HEK293 (cell line): ENCODE data around the gene AP1G2.

Experiments
- CTCF ChIA-PET: fragments of 350-600 bp; formaldehyde crosslinking; extraction: SDS; loops from one replicate; lab custom pipeline; 2021; ENCODE audit warnings: antibody characterized with exemption; lab: Yijun Ruan, JAX
- POLR2A ChIA-PET: fragments of 300-600 bp; formaldehyde crosslinking; extraction: SDS; loops from one replicate; lab custom pipeline; 2020; ENCODE audit warnings: antibody characterized with exemption, inconsistent platforms; lab: Yijun Ruan, JAX
- H3K27ac ChIP-seq: fragments of 200-500 bp; sonication (Bioruptor generic); 2 replicates; pipeline ENCODE4 v1.5.1; 2014; ENCODE audit warnings: low read depth, low read length, control low read depth, inconsistent platforms; ENCODE audit errors: extremely low read depth
- H3K36me3 ChIP-seq, 2 experiments: fragments of 200-500 bp in 1 of 2; sonication (Bioruptor generic) in 1 of 2; 1 replicate in 1 of 2; 2 replicates in 1 of 2; pipeline ENCODE4 v1.5.1; 2014 to 2017; ENCODE audit warnings: inconsistent platforms in 2 of 2, low read length in 2 of 2; ENCODE audit not compliant: control insufficient read depth in 2 of 2, insufficient read depth in 1 of 2
- H3K4me1 ChIP-seq: fragments of 200-500 bp; sonication (Bioruptor generic); 2 replicates; pipeline ENCODE4 v1.5.1; 2014; ENCODE audit warnings: mild to moderate bottlenecking, low read length, inconsistent platforms; ENCODE audit not compliant: control insufficient read depth, insufficient read depth
- H3K4me3 ChIP-seq: 2 replicates; pipeline ENCODE4 v1.5.1; 2011; ENCODE audit warnings: low read depth, mild to moderate bottlenecking, control low read depth, low read length, moderate library complexity
- H3K9me3 ChIP-seq: fragments of 200-500 bp; sonication (Bioruptor generic); 2 replicates; pipeline ENCODE4 v1.5.1; 2014; ENCODE audit warnings: low read depth, low read length, inconsistent platforms; ENCODE audit not compliant: control insufficient read depth, insufficient read depth
- BCL11B ChIP-seq: fragments of 450-650 bp; formaldehyde crosslinking; IDR thresholded peaks from 2 replicates; pipeline ENCODE4 v1.5.1; 2016; ENCODE audit warnings: low read depth, missing biosample characterization, missing genetic modification characterization
- HIC1 ChIP-seq: fragments of 450-650 bp; formaldehyde crosslinking; IDR thresholded peaks from 2 replicates; pipeline ENCODE4 v1.5.1; 2016; ENCODE audit warnings: missing biosample characterization, missing genetic modification characterization
- IKZF3 ChIP-seq: fragments of 450-650 bp; IDR thresholded peaks from 2 replicates; pipeline ENCODE4 v1.5.0; 2018; ENCODE audit warnings: missing biosample characterization, mild to moderate bottlenecking, missing genetic modification characterization, moderate library complexity
- KLF16 ChIP-seq: fragments of 450-650 bp; formaldehyde crosslinking; IDR thresholded peaks from 2 replicates; pipeline ENCODE4 v1.5.1; 2017; ENCODE audit warnings: missing biosample characterization, missing genetic modification characterization
- RBAK ChIP-seq: fragments of 450-650 bp; formaldehyde crosslinking; IDR thresholded peaks from 2 replicates; pipeline ENCODE4 v1.5.1; 2016; ENCODE audit warnings: missing biosample characterization, missing genetic modification characterization
- REST ChIP-seq: fragments of 450-650 bp; formaldehyde crosslinking; IDR thresholded peaks from 2 replicates; pipeline ENCODE4 v1.5.1; 2016; ENCODE audit warnings: missing biosample characterization, missing genetic modification characterization
- SCRT2 ChIP-seq: fragments of 450-650 bp; formaldehyde crosslinking; IDR thresholded peaks from 2 replicates; pipeline ENCODE4 v1.5.1; 2016; ENCODE audit warnings: missing biosample characterization, missing genetic modification characterization
- SP2 ChIP-seq: fragments of 450-650 bp; formaldehyde crosslinking; IDR thresholded peaks from 2 replicates; pipeline ENCODE4 v1.5.1; 2016; ENCODE audit warnings: missing biosample characterization, missing genetic modification characterization
- ZBTB1 ChIP-seq: fragments of 450-650 bp; formaldehyde crosslinking; IDR thresholded peaks from 2 replicates; pipeline ENCODE4 v1.5.1; 2016; ENCODE audit warnings: missing biosample characterization, missing genetic modification characterization
- ZNF2 ChIP-seq: fragments of 450-650 bp; formaldehyde crosslinking; IDR thresholded peaks from 2 replicates; pipeline ENCODE4 v1.5.1; 2016; ENCODE audit warnings: missing biosample characterization, missing genetic modification characterization
- ZNF211 ChIP-seq: fragments of 450-650 bp; formaldehyde crosslinking; IDR thresholded peaks from 2 replicates; pipeline ENCODE4 v1.5.1; 2016; ENCODE audit warnings: low read depth, missing biosample characterization, missing genetic modification characterization
- ZNF221 ChIP-seq: fragments of 450-650 bp; formaldehyde crosslinking; IDR thresholded peaks from 2 replicates; pipeline ENCODE4 v1.5.1; 2017; ENCODE audit warnings: missing biosample characterization, missing genetic modification characterization, borderline replicate concordance
- ZNF416 ChIP-seq: fragments of 450-650 bp; formaldehyde crosslinking; IDR thresholded peaks from 2 replicates; pipeline ENCODE4 v1.5.1; 2016; ENCODE audit warnings: missing biosample characterization, missing genetic modification characterization
- ZNF529 ChIP-seq: fragments of 450-650 bp; formaldehyde crosslinking; IDR thresholded peaks from 2 replicates; pipeline ENCODE4 v1.5.1; 2017; ENCODE audit warnings: missing genetic modification characterization, missing biosample characterization; ENCODE audit not compliant: insufficient replicate concordance
- ZNF548 ChIP-seq: fragments of 450-650 bp; formaldehyde crosslinking; IDR thresholded peaks from 2 replicates; pipeline ENCODE4 v1.5.1; 2016; ENCODE audit warnings: missing biosample characterization, missing genetic modification characterization
- ZNF624 ChIP-seq: fragments of 450-650 bp; formaldehyde crosslinking; IDR thresholded peaks from 2 replicates; pipeline ENCODE4 v1.5.1; 2017; ENCODE audit warnings: missing biosample characterization, missing genetic modification characterization
- ZNF76 ChIP-seq: fragments of 450-650 bp; formaldehyde crosslinking; IDR thresholded peaks from 2 replicates; pipeline ENCODE4; 2016; ENCODE audit warnings: low read depth, missing biosample characterization, missing genetic modification characterization, borderline replicate concordance
- ZNF843 ChIP-seq: fragments of 450-650 bp; formaldehyde crosslinking; IDR thresholded peaks from 2 replicates; pipeline ENCODE4 v1.5.1; 2016; ENCODE audit warnings: missing biosample characterization, missing genetic modification characterization
- TF ChIP-seq, protein P1 (sequence below): fragments of 450-650 bp; formaldehyde crosslinking; IDR thresholded peaks from 2 replicates; pipeline ENCODE4 v1.5.1; 2016; ENCODE audit warnings: missing biosample characterization, missing genetic modification characterization
- TF ChIP-seq, protein P2 (sequence below): fragments of 450-650 bp; formaldehyde crosslinking; IDR thresholded peaks from 2 replicates; pipeline ENCODE4 v1.5.1; 2017; ENCODE audit warnings: missing biosample characterization, missing genetic modification characterization

AP1G2 gene

DNA sequence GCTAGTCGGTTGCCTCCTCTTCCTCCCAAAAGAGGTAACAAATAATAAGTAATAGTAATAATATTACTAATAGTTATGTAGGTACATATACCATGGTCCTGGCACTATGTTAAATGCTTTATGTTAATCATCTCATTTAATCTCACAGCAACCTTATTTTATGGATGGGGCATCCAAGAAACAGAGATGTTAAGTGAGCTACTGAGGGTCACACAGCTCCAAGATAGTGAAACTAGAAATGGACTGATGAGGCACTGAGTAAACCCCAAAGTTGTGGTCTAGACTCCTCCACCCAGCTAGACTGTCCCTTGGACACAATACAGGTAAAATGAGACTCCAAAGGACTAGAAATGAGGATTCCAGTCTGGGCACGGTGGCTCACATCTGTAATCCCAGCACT, 31.1 kb downstream of the AP1G2 start (continued):
- TF ChIP-seq REST (no peak), ZBTB1 (tag by site-specific recombination) (no peak), ZNF76 (no peak)

GRCh38 chr14:23535943-23536342, 31.6 kb downstream of the AP1G2 start:
- H3K36me3 ChIP-seq = peaks cover 0 to 19% of the 10 kb centered on the region in 2 experiments; a peak in 2 of 3 replicates
- TF ChIP-seq RBAK (tag by site-specific recombination) (no peak), SP2 (tag by site-specific recombination) (no peak), ZNF221 (no peak), ZNF624 (tag by site-specific recombination) (no peak), IKZF3 (tag by site-specific recombination) (no peak), SCRT2 (tag by site-specific recombination) (no peak), HIC1 (tag by site-specific recombination) (no peak), ZNF2 (tag by site-specific recombination) (no peak), ZNF548 (tag by site-specific recombination) (no peak), ZNF843 (tag by site-specific recombination) (no peak), BCL11B (tag by site-specific recombination) (no peak), ZNF416 (no peak), KLF16 (tag by site-specific recombination) (no peak), ZNF529 (no peak), ZNF211 (no peak)
- TF ChIP-seq, protein P1, sequence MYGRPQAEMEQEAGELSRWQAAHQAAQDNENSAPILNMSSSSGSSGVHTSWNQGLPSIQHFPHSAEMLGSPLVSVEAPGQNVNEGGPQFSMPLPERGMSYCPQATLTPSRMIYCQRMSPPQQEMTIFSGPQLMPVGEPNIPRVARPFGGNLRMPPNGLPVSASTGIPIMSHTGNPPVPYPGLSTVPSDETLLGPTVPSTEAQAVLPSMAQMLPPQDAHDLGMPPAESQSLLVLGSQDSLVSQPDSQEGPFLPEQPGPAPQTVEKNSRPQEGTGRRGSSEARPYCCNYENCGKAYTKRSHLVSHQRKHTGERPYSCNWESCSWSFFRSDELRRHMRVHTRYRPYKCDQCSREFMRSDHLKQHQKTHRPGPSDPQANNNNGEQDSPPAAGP (tag by site-specific recombination) = no peak
- TF ChIP-seq, protein P2, sequence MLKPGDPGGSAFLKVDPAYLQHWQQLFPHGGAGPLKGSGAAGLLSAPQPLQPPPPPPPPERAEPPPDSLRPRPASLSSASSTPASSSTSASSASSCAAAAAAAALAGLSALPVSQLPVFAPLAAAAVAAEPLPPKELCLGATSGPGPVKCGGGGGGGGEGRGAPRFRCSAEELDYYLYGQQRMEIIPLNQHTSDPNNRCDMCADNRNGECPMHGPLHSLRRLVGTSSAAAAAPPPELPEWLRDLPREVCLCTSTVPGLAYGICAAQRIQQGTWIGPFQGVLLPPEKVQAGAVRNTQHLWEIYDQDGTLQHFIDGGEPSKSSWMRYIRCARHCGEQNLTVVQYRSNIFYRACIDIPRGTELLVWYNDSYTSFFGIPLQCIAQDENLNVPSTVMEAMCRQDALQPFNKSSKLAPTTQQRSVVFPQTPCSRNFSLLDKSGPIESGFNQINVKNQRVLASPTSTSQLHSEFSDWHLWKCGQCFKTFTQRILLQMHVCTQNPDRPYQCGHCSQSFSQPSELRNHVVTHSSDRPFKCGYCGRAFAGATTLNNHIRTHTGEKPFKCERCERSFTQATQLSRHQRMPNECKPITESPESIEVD (tag by site-specific recombination) = no peak
- TF ChIP-seq, all 188 proteins: peak for 0
- H3K4me3 ChIP-seq = no peak overlapping the region
- POLR2A ChIA-PET = no interaction called here
- no peaks in the 10 kb centered on the region for H3K9me3 ChIP-seq
- H3K27ac ChIP-seq = no peak overlapping the region
- CTCF ChIA-PET = interaction anchor here (0.6 kb wide), 1 partner anchor 16 kb away, joined by 3 read pairs; no protein-coding TSS in a partner anchor
- peaks cover 5% of the 10 kb centered on the region for H3K4me1 ChIP-seq
